Astrocyte of the cerebellum (primary cell): ENCODE measurements around the gene FBXO27.
A peak's percentile ranks its signal among the peaks of the same experiment; 100 is the strongest.

Experiments
- DNase-seq: peaks from one replicate; pipeline ENCODE4 v3.0.0-alpha.2; 2011; ENCODE audit warnings: low read depth
- H3K4me3 ChIP-seq: 2 replicates; pipeline ENCODE4 v1.5.1; 2011; ENCODE audit warnings: mild to moderate bottlenecking, low read depth, low read length, moderate library complexity
- CTCF ChIP-seq: IDR thresholded peaks from 2 replicates; pipeline ENCODE4 v1.5.1; 2012; ENCODE audit warnings: low read length, low read depth, moderate library complexity, mild to moderate bottlenecking; ENCODE audit errors: missing control alignments
- in situ Hi-C: cut with HindIII; loops from 2 replicates; pipeline ENCODE4 v1.10.0; 2017; ENCODE audit warnings: low sequenced_read_pairs

FBXO27 gene

GRCh38 chr19:39030854-39031367, 1.4 kb downstream of the FBXO27 start:
- in situ Hi-C loops: no loop called here
- no peak for TF ChIP-seq CTCF
- H3K4me3 ChIP-seq: peak overlapping the region; percentile 53
- DNase-seq: no peak

DNA sequence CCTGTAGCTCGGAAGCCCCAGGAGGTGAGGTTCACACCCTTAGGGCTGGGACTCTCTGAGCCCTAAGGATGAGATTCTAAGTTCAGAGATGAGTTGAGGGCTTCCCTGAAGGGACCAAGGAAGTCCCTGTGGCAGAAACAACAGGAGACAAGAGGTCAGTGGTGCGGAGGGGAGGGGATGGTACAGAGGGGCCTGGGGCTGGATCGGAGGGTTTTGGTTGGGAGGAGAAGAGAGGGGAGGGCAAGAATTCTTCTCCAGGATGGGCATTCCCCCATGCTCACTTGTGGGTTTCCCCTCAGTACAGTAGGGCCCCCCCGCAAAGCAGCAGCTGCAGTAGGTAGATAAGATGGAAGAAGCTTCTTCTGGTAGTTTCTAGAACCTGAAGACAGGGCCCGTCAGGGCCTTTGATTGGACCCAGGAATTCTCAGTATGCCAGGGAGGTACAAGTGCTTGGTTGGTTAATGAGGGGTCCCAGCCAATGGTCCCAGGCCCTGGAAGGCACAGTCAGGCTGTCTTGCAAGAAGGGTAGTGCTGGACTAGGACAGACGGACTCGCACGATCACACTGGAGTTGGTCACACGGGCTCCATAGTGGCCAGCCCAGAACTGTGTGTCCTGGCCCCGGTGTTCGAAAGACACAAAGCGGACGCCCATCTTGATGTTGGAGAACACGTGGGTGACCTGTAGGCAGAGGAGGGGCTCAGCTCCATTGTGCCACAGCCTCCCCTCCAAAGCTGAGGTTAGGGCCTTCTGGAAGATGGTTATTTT, 7.3 kb downstream of the FBXO27 start:
- no peak for DNase-seq
- H3K4me3 ChIP-seq: no peak overlapping the region
- in situ Hi-C loops: no loop called here
- no peak for TF ChIP-seq CTCF

GRCh38 chr19:39021063-39021462, 11.3 kb downstream of the FBXO27 start:
- in situ Hi-C loops: no loop called here
- no peak for TF ChIP-seq CTCF
- H3K4me3 ChIP-seq: no peak overlapping the region
- no peak for DNase-seq

- no peak overlapping the region for H3K4me3 ChIP-seq
- no peak for DNase-seq
- TF ChIP-seq CTCF: no peak
- in situ Hi-C loops: no loop called here
Observed at GRCh38 chr19:39017646-39018045, 14.7 kb downstream of the FBXO27 start.

- DNase-seq: no peak
- TF ChIP-seq CTCF: no peak
- in situ Hi-C loops: no loop called here
- no peak overlapping the region for H3K4me3 ChIP-seq
Observed at GRCh38 chr19:39017026-39017425, 15.3 kb downstream of the FBXO27 start.

GRCh38 chr19:39014037-39014436, 18.3 kb downstream of the FBXO27 start:
- H3K4me3 ChIP-seq: no peak overlapping the region
- DNase-seq: no peak
- TF ChIP-seq CTCF: no peak
- in situ Hi-C loops: no loop called here

DNA sequence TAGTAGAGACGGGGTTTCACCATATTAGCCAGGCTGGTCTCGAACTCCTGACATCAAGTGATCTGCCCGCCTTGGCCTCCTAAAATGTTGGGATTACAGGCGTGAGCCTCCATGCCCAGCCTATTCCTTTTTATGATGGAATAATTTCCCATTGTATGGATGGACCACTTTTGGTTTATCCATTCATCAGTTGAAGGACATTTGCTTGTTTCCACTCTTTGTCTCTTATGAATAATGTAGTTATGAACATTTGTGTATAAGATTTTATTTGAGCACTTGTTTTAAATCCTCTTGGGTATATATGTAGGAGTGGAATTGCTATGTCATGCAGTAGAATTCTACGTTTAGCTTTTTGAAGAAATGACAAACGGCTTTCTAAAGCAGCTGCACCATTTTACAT, 23.3 kb downstream of the FBXO27 start:
- in situ Hi-C loops: no loop called here
- no peak for TF ChIP-seq CTCF

More for the DNA sequence above, 23.3 kb downstream of the FBXO27 start:
- no peak overlapping the region for H3K4me3 ChIP-seq
- DNase-seq: no peak
